ENCODE results near the gene CCL11.

GRCh38 chr17:34254651-34255380, 30.7 kb upstream of the CCL11 start, which contains the start of gene CCL2:
- TF ChIP-seq POLR2AphosphoS5 (IDR thresholded peaks at IDR 0.05; ENCODE audit: low read depth, low read length) (peak; percentile 87), TEAD4 (IDR thresholded peaks at IDR 0.05; ENCODE audit: borderline replicate concordance, insufficient read depth) (peak; percentile 55; the same call in 1 of the 2 replicates), YY1 (IDR thresholded peaks at IDR 0.05; ENCODE audit: low read depth) (no peak), MXI1 (IDR thresholded peaks at IDR 0.05; ENCODE audit: low read depth, low read length) (no peak), TAF1 (IDR thresholded peaks at IDR 0.05; ENCODE audit: borderline replicate concordance, low read depth, low read length) (no peak), ELF1 (IDR thresholded peaks at IDR 0.05) (peak; percentile 78), CHD2 (IDR thresholded peaks at IDR 0.05; ENCODE audit: low read length, partially characterized antibody) (no peak), GABPA (IDR thresholded peaks at IDR 0.05; ENCODE audit: low read depth) (peak; percentile 21; the same call in 1 of the 2 replicates), EZH2phosphoT487 (IDR thresholded peaks at IDR 0.05; ENCODE audit: borderline replicate concordance, low read depth) (no peak)
- TF ChIP-seq, protein P1, sequence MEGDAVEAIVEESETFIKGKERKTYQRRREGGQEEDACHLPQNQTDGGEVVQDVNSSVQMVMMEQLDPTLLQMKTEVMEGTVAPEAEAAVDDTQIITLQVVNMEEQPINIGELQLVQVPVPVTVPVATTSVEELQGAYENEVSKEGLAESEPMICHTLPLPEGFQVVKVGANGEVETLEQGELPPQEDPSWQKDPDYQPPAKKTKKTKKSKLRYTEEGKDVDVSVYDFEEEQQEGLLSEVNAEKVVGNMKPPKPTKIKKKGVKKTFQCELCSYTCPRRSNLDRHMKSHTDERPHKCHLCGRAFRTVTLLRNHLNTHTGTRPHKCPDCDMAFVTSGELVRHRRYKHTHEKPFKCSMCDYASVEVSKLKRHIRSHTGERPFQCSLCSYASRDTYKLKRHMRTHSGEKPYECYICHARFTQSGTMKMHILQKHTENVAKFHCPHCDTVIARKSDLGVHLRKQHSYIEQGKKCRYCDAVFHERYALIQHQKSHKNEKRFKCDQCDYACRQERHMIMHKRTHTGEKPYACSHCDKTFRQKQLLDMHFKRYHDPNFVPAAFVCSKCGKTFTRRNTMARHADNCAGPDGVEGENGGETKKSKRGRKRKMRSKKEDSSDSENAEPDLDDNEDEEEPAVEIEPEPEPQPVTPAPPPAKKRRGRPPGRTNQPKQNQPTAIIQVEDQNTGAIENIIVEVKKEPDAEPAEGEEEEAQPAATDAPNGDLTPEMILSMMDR (IDR thresholded peaks at IDR 0.05): no peak
- TF ChIP-seq, protein P2, sequence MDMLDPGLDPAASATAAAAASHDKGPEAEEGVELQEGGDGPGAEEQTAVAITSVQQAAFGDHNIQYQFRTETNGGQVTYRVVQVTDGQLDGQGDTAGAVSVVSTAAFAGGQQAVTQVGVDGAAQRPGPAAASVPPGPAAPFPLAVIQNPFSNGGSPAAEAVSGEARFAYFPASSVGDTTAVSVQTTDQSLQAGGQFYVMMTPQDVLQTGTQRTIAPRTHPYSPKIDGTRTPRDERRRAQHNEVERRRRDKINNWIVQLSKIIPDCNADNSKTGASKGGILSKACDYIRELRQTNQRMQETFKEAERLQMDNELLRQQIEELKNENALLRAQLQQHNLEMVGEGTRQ (IDR thresholded peaks at IDR 0.05; ENCODE audit: borderline replicate concordance, low read depth, low read length): no peak
- TF ChIP-seq, protein P3, sequence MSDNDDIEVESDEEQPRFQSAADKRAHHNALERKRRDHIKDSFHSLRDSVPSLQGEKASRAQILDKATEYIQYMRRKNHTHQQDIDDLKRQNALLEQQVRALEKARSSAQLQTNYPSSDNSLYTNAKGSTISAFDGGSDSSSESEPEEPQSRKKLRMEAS (IDR thresholded peaks at IDR 0.05; ENCODE audit: low read depth): no peak; the same call in 1 of the 2 replicates
- TF ChIP-seq, protein P4, sequence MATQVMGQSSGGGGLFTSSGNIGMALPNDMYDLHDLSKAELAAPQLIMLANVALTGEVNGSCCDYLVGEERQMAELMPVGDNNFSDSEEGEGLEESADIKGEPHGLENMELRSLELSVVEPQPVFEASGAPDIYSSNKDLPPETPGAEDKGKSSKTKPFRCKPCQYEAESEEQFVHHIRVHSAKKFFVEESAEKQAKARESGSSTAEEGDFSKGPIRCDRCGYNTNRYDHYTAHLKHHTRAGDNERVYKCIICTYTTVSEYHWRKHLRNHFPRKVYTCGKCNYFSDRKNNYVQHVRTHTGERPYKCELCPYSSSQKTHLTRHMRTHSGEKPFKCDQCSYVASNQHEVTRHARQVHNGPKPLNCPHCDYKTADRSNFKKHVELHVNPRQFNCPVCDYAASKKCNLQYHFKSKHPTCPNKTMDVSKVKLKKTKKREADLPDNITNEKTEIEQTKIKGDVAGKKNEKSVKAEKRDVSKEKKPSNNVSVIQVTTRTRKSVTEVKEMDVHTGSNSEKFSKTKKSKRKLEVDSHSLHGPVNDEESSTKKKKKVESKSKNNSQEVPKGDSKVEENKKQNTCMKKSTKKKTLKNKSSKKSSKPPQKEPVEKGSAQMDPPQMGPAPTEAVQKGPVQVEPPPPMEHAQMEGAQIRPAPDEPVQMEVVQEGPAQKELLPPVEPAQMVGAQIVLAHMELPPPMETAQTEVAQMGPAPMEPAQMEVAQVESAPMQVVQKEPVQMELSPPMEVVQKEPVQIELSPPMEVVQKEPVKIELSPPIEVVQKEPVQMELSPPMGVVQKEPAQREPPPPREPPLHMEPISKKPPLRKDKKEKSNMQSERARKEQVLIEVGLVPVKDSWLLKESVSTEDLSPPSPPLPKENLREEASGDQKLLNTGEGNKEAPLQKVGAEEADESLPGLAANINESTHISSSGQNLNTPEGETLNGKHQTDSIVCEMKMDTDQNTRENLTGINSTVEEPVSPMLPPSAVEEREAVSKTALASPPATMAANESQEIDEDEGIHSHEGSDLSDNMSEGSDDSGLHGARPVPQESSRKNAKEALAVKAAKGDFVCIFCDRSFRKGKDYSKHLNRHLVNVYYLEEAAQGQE (IDR thresholded peaks at IDR 0.05; ENCODE audit: low read depth, low read length): no peak
- TF ChIP-seq, protein P5, sequence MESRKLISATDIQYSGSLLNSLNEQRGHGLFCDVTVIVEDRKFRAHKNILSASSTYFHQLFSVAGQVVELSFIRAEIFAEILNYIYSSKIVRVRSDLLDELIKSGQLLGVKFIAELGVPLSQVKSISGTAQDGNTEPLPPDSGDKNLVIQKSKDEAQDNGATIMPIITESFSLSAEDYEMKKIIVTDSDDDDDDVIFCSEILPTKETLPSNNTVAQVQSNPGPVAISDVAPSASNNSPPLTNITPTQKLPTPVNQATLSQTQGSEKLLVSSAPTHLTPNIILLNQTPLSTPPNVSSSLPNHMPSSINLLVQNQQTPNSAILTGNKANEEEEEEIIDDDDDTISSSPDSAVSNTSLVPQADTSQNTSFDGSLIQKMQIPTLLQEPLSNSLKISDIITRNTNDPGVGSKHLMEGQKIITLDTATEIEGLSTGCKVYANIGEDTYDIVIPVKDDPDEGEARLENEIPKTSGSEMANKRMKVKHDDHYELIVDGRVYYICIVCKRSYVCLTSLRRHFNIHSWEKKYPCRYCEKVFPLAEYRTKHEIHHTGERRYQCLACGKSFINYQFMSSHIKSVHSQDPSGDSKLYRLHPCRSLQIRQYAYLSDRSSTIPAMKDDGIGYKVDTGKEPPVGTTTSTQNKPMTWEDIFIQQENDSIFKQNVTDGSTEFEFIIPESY (IDR thresholded peaks at IDR 0.05; ENCODE audit: borderline replicate concordance, low read depth): no peak

Data from SK-N-SH (cell line).